Breast epithelium (tissue), 3 donors: ENCODE measurements around the gene GMEB1.
"Not testable (repeated sequence)": the region's sequence is repeated elsewhere in the genome, so short reads cannot be mapped to it uniquely, and the experiment has no call there.

Source experiments
- CTCF ChIP-seq, 3 donors: fragments of 450-650 bp; IDR thresholded peaks; one replicate each; pipeline ENCODE4 v1.5.1; 2016 to 2017; ENCODE audit warnings: antibody characterized with exemption in 3 of 3, mild to moderate bottlenecking in 3 of 3, moderate library complexity in 3 of 3
- POLR2A ChIP-seq: fragments of 450-650 bp; IDR thresholded peaks from one replicate; pipeline ENCODE4 v1.6.1; 2016; ENCODE audit warnings: antibody characterized with exemption, mild to moderate bottlenecking, moderate library complexity
- POLR2AphosphoS5 ChIP-seq, 3 donors: sonication (generic); formaldehyde crosslinking; IDR thresholded peaks; one replicate each; pipeline ENCODE4 v1.6.1; 2017; ENCODE audit warnings: antibody characterized with exemption in 3 of 3

- TF ChIP-seq POLR2A; CTCF (IDR thresholded peaks at IDR 0.05); POLR2AphosphoS5 (IDR thresholded peaks at IDR 0.05): not testable (repeated sequence)
Measured at GRCh38 chr1:28645406-28645805, 23.2 kb upstream of the GMEB1 start.
